ENCODE results near the gene GJA5.

Gene GJA5

DNA sequence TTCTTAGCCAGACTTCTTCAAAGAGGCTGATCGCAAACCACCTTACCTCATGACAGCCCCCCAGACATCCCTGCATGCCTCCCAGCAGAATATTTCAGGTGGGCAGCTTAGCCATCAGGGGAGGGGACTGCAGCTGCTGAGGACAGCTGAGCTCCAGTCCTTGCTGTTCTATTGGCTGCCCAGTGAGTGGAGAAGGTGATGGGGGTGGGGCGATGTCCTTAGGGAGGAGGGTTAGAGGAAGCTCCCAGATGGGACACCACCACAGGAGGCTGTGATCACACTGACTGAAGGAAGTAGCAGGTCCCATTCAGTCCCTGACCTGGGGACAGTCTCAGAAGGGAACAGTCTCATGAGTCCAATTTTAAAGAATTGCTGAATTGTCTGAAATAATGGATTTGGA, 38.3 kb downstream of the GJA5 start:
- Histone ChIP-seq H3K27me3 (ENCODE audit: control insufficient read depth in 1 of 2, insufficient read depth in 2 of 2, low read length in 2 of 2) (no peaks in the 10 kb centered on the region), H3K36me3 (ENCODE audit: insufficient read depth, low read length) (no peaks in the 10 kb centered on the region), H3K9ac (ENCODE audit: low read length) (no peak overlapping the region), H3K4me3 (ENCODE audit: low read depth in 1 of 2, low read length in 2 of 2) (no peak overlapping the region), H3K9me3 (ENCODE audit: low read length) (no peaks in the 10 kb centered on the region), H3K27ac (ENCODE audit: low read depth, low read length) (no peak overlapping the region), H3K4me1 (ENCODE audit: insufficient read depth, low read length) (no peaks in the 10 kb centered on the region)

DNA sequence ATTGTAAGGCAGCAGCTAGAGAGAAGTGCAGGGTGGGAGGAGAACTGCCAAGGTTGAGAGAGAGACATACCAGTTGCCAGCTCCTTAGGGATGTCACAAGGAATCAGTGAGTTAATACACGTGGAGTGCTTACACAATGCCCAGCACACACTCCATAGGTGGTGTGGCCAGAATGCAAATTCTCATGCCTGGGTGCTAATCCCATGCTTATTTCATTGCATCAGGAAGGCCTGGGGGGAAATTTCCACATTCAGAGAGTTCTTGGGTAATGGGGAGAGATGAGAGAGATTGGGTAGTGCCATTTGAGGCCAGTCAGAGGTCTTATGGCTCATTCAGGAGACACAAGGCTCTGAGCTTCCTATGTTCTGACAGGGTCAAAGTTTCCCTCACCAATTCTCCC, 38.7 kb downstream of the GJA5 start:
- Histone ChIP-seq H3K9me3 (ENCODE audit: low read length) (no peaks in the 10 kb centered on the region), H3K9ac (ENCODE audit: low read length) (no peak overlapping the region), H3K36me3 (ENCODE audit: insufficient read depth, low read length) (no peaks in the 10 kb centered on the region), H3K27me3 (ENCODE audit: control insufficient read depth in 1 of 2, insufficient read depth in 2 of 2, low read length in 2 of 2) (no peaks in the 10 kb centered on the region), H3K4me3 (ENCODE audit: low read depth in 1 of 2, low read length in 2 of 2) (no peak overlapping the region), H3K4me1 (ENCODE audit: insufficient read depth, low read length) (no peaks in the 10 kb centered on the region), H3K27ac (ENCODE audit: low read depth, low read length) (no peak overlapping the region)

GRCh38 chr1:147720557-147720956, 39.8 kb downstream of the GJA5 start:
- Histone ChIP-seq H3K27me3 (ENCODE audit: control insufficient read depth in 1 of 2, insufficient read depth in 2 of 2, low read length in 2 of 2) (no peaks in the 10 kb centered on the region), H3K4me3 (ENCODE audit: low read depth in 1 of 2, low read length in 2 of 2) (no peak overlapping the region), H3K9ac (ENCODE audit: low read length) (no peak overlapping the region), H3K36me3 (ENCODE audit: insufficient read depth, low read length) (no peaks in the 10 kb centered on the region), H3K9me3 (ENCODE audit: low read length) (no peaks in the 10 kb centered on the region), H3K4me1 (ENCODE audit: insufficient read depth, low read length) (no peaks in the 10 kb centered on the region), H3K27ac (ENCODE audit: low read depth, low read length) (no peak overlapping the region)

DNA sequence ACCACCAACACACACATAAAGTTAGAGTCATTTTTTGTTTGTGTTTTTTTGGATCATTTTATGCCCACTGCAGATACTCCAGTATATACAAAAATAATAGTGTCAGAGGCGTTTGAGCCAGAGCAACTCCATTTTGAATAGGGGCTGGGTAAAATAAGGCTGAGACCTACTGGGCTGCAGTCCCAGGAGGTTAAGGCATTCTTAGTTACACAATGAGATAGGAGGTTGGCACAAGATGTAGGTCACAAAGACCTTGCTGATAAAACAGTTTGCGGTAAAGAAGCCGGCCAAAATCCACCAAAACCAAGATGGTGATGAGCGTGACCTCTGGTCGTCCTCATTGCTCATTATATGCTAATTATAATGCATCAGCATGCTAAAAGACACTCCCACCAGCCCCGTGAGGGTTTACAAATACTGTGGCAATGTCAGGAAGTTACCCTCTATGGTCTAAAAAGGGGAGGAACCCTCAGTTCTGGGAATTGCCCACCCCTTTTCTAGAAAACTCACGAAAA, 40.6 kb downstream of the GJA5 start:
- Histone ChIP-seq H3K4me1 (ENCODE audit: insufficient read depth, low read length) (no peaks in the 10 kb centered on the region), H3K27me3 (ENCODE audit: control insufficient read depth in 1 of 2, insufficient read depth in 2 of 2, low read length in 2 of 2) (no peaks in the 10 kb centered on the region), H3K36me3 (ENCODE audit: insufficient read depth, low read length) (no peaks in the 10 kb centered on the region), H3K9ac (ENCODE audit: low read length) (no peak overlapping the region), H3K27ac (ENCODE audit: low read depth, low read length) (no peak overlapping the region), H3K9me3 (ENCODE audit: low read length) (no peaks in the 10 kb centered on the region), H3K4me3 (ENCODE audit: low read depth in 1 of 2, low read length in 2 of 2) (no peak overlapping the region)

DNA sequence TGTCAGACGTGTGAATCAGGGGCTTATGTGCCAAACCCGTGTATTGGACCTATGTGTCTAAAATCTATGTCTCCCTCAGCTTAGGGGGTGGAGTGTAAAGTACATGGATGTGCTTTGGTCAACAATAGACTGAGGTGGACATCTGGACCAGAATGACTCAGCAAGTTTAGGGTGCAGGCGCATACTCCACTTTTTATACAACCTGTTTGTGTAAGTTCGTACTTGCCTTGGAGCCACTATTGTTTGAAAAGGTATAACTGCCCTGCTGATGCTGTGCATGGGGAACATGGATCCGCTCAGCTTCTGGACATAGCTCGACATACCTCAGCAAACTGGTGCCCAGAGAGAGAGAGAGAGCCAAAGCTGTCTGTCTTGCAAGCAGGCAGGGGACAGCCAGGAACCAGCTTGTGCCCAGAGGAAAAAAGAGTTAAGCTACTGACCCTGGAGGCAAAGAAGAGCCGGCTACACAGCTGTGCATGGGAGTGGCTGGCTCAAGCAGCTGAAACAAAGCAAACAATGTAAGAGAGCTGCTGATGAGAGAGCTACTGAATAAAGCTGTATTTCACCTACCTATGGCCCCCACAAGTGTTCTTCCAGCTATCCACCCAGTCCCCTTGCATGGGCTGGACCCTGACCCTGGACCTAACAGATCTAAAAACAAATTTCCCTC, 41.2 kb downstream of the GJA5 start:
- Histone ChIP-seq H3K4me3 (ENCODE audit: low read depth in 1 of 2, low read length in 2 of 2) (no peak overlapping the region), H3K9ac (ENCODE audit: low read length) (no peak overlapping the region), H3K27ac (ENCODE audit: low read depth, low read length) (no peak overlapping the region), H3K36me3 (ENCODE audit: insufficient read depth, low read length) (no peaks in the 10 kb centered on the region), H3K9me3 (ENCODE audit: low read length) (no peaks in the 10 kb centered on the region), H3K27me3 (ENCODE audit: control insufficient read depth in 1 of 2, insufficient read depth in 2 of 2, low read length in 2 of 2) (no peaks in the 10 kb centered on the region), H3K4me1 (ENCODE audit: insufficient read depth, low read length) (no peaks in the 10 kb centered on the region)

- no peak overlapping the region for H3K9ac ChIP-seq (ENCODE audit: low read length)
- H3K27ac ChIP-seq (ENCODE audit: low read depth, low read length): no peak overlapping the region
- H3K9me3 ChIP-seq (ENCODE audit: low read length): no peaks in the 10 kb centered on the region
- H3K4me3 ChIP-seq (ENCODE audit: low read depth in 1 of 2, low read length in 2 of 2): no peak overlapping the region
- no peaks in the 10 kb centered on the region for H3K36me3 ChIP-seq (ENCODE audit: insufficient read depth, low read length)
- H3K27me3 ChIP-seq (ENCODE audit: control insufficient read depth in 1 of 2, insufficient read depth in 2 of 2, low read length in 2 of 2): no peaks in the 10 kb centered on the region
- H3K4me1 ChIP-seq (ENCODE audit: insufficient read depth, low read length): no peaks in the 10 kb centered on the region
Measured at GRCh38 chr1:147717706-147718097, 42.7 kb downstream of the GJA5 start.

GRCh38 chr1:147717051-147717705, 43.2 kb downstream of the GJA5 start:
- Histone ChIP-seq H3K27me3 (ENCODE audit: control insufficient read depth in 1 of 2, insufficient read depth in 2 of 2, low read length in 2 of 2) (no peaks in the 10 kb centered on the region), H3K4me3 (ENCODE audit: low read depth in 1 of 2, low read length in 2 of 2) (no peak overlapping the region), H3K9me3 (ENCODE audit: low read length) (no peaks in the 10 kb centered on the region), H3K9ac (ENCODE audit: low read length) (no peak overlapping the region), H3K27ac (ENCODE audit: low read depth, low read length) (no peak overlapping the region), H3K4me1 (ENCODE audit: insufficient read depth, low read length) (no peaks in the 10 kb centered on the region), H3K36me3 (ENCODE audit: insufficient read depth, low read length) (no peaks in the 10 kb centered on the region)

DNA sequence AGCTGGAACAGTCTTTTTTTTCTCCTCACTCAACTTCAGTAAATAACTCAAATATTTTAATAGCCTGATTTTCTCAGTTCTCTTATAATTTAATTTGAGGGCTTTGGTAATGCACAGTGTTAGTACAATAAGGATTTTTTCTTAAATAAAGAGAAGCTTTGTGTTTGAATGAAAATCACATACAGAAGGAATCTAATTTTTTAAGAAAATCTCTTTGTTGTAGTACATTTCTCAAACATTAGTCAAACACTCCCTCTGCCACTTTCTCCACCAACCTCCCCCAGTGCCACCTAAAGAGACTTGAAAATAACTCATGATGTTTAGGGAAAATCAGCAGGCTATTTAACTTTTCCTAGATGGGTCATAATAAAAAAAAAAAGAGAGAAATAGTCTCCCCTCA, 47.8 kb downstream of the GJA5 start:
- Histone ChIP-seq H3K27ac (ENCODE audit: low read depth, low read length) (no peak overlapping the region), H3K9ac (ENCODE audit: low read length) (no peak overlapping the region), H3K4me1 (ENCODE audit: insufficient read depth, low read length) (no peaks in the 10 kb centered on the region), H3K27me3 (ENCODE audit: control insufficient read depth in 1 of 2, insufficient read depth in 2 of 2, low read length in 2 of 2) (no peaks in the 10 kb centered on the region), H3K4me3 (ENCODE audit: low read depth in 1 of 2, low read length in 2 of 2) (no peak overlapping the region), H3K36me3 (ENCODE audit: insufficient read depth, low read length) (no peaks in the 10 kb centered on the region), H3K9me3 (ENCODE audit: low read length) (no peaks in the 10 kb centered on the region)
